Measurements from ENCODE around the gene ACOT11. TPM values are rescaled to one million over a fixed set of nuclear protein-coding genes. Genes with fewer than 3 reads are reported as not detected.

ACOT11 gene
- total RNA-seq, 4 donors from 2014 or later: 41.3 to 200 (median 119) TPM

DNA sequence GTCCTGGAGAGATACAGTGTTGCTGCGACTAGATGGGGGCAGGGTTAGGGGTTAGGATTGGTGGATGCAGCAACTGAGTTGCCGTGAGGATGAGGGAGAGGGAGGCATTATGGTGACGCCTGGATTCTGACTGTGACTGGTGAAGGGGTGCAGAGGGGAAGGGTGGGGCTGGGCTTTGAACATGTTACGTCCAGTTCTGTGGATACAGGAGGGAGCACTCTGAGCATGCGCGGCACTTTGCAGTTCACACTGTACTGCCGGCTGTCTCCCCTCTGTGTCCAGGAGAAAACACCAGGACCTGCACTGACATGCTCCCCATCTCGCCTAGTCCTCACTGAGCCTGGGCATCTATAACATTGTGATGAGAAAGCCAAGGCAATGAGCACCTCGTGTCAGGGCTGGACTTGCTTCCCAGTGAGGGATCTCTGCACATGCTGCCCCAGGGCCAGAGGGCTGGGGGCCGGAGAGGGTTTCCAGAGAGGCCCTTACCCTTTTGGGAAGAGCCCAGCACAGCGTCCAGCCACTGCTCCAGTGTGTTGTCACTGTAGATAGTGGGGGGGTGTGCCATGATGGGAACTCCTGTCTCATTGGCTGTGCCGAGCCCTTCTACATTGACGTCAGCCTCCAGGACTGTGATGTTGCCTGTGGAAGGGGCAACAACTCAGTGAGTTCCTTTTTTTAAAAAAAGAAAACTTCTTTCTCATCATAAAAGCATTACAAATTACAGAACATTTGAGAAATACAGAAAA is 67.7 kb downstream of the ACOT11 start:
- DNase-seq: peak in 2 of 3 donors; percentile 23 to 46
- H3K4me3 ChIP-seq: peak overlapping the region in 1 of 4 donors; percentile 19
- H3K27ac ChIP-seq: no peak overlapping the region

DNA sequence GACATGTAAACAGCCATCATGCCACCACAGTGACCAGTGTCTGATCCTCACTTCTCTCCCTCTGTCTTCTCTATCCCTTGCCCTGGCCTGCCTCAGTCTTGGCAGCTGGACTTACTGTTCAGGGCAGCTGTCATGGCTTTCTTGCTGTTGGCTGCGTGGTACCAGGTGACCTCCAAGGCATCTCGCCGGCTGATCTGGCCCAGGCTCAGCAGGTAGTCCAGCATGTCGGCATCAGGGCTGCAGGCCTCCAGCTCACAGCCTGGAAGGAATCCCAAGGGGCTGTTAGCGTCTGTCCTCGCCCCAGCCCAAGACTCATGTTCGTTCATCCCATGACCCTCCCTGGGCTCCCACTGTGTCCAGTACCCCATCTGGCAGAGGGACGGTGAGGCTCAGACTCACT is 71.7 kb downstream of the ACOT11 start:
- no peaks in the 10 kb centered on the region for H3K9me3 ChIP-seq
- no peak overlapping the region for H3K27ac ChIP-seq
- TF ChIP-seq, protein P1, sequence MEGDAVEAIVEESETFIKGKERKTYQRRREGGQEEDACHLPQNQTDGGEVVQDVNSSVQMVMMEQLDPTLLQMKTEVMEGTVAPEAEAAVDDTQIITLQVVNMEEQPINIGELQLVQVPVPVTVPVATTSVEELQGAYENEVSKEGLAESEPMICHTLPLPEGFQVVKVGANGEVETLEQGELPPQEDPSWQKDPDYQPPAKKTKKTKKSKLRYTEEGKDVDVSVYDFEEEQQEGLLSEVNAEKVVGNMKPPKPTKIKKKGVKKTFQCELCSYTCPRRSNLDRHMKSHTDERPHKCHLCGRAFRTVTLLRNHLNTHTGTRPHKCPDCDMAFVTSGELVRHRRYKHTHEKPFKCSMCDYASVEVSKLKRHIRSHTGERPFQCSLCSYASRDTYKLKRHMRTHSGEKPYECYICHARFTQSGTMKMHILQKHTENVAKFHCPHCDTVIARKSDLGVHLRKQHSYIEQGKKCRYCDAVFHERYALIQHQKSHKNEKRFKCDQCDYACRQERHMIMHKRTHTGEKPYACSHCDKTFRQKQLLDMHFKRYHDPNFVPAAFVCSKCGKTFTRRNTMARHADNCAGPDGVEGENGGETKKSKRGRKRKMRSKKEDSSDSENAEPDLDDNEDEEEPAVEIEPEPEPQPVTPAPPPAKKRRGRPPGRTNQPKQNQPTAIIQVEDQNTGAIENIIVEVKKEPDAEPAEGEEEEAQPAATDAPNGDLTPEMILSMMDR (IDR thresholded peaks at IDR 0.05): no peak
- TF ChIP-seq POLR2A (IDR thresholded peaks at IDR 0.05): no peak
- H3K4me3 ChIP-seq: no peak overlapping the region
- H3K4me1 ChIP-seq: peaks cover 0 to 15% (median 0%) of the 10 kb centered on the region in 4 donors
- H3K27me3 ChIP-seq: no peaks in the 10 kb centered on the region
- H3K36me3 ChIP-seq: peaks cover 0 to 12% (median 0%) of the 10 kb centered on the region in 3 donors
- DNase-seq: peak in 1 of 3 donors; percentile 29

More for the DNA sequence above, 67.7 kb downstream of the ACOT11 start:
- Histone ChIP-seq H3K36me3 (peaks cover 0 to 12% (median 0%) of the 10 kb centered on the region in 3 donors), H3K27me3 (no peaks in the 10 kb centered on the region), H3K9me3 (no peaks in the 10 kb centered on the region), H3K4me1 (peaks cover 0 to 10% (median 0%) of the 10 kb centered on the region in 4 donors)
- no peak for TF ChIP-seq POLR2A (IDR thresholded peaks at IDR 0.05)
- TF ChIP-seq, protein P1 (IDR thresholded peaks at IDR 0.05): no peak

DNA sequence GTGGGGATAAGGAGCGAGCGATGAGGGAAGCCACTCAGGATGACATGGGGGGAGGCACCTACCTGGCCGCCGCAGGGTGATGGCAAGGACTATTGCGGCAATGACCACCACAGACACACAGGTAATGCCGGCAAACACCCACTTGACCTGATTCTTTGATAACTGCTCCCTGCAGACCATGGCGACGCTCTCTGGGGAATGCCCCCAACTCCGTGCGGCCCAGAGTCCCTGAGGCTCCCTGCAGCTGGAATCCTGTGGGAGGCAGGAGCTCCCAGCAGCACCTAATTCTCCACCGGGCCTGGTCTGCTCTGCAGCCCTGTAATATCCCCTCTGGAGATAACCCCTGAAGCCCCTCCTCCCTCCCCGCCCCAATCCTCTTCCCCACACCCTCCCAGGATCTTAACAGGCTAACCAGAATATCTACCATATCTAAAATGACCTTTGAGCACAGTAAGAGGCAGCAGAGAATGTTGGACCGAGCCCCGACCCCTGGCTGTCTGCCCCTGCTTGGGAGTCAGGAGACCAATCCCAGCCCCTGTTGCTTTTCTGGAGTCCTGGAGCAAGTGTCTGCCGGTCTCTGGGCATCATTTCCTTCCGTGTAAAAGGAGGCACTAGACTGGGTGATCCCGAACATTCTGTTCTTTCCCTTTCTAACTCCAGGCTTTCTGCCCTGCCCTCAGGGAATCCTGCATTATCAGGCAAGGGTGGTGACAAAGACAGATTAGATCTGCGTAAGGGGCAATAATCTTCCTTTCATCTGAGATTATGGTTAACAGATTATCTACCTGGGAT is 75.4 kb downstream of the ACOT11 start, which contains the start of gene FAM151A:
Gene FAM151A, minus strand, starts transcription at position 310 of the 792 bp plus-strand sequence. Its CDS starts 130 bp downstream, at position 180.
- Histone ChIP-seq H3K27ac (peak within 1 kb of the TSS in 3 of 4 donors; percentile 59 to 86 (median 80)), H3K4me3 (peak within 1 kb of the TSS in 1 of 4 donors; percentile 29), H3K4me1 (peaks cover 0 to 10% (median 0%) of the 10 kb centered on the region in 4 donors), H3K9me3 (no peaks in the 10 kb centered on the region), H3K27me3 (no peaks in the 10 kb centered on the region), H3K36me3 (peaks cover 0 to 1% (median 0%) of the 10 kb centered on the region in 3 donors)
- peak in 2 of 3 donors; percentile 68 to 82 for DNase-seq
- TF ChIP-seq, protein P1 (IDR thresholded peaks at IDR 0.05): no peak
- peak in 1 of 2 donors; percentile 36 for TF ChIP-seq POLR2A (IDR thresholded peaks at IDR 0.05)

DNA sequence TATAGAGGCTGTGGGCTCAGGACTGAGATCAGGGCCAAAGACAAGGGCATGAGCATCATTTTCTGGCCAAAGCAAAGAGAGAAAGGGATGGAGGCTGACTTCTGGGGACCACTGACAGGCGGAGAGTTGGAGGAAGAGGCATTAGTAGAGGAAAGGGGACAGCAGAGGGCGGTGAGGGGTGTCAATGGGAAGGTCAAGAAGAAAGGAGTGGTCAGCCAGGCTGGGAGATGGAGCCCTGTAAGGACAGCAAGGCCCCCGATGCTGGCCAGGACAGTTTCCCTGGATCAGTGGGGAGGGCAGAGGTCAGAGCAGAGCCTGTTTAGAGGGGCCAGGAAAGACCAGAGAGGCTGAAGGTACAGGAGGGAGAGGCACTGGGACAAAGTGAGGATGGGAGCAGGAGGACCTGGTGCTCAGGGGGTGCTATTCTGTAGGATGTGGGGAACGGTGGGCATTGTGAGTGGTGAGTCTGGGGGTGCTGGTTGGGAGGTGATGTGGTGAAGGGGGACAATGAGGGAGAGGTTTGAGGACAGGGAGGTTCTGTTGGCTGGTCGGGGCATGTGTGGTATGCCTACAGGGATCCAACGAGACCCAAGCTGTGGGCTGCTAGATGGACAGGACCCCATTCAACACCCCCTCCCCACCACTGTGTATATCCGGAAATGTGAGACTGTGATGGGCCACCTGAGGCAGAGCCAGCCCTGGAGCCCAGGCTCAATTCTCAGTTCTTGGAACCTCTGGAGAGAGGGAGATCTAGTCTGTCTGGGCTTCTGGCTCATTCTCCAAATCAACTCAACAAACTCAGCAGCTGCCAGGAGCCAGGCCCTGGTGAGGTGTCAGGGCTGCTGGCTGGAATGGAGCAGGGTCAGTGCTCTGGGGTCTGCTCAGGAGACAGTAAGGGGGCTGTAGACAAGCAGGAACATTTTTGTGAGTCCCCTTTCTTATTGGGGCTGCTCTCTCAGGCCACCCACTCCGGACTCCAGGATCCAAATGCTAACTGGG is 76.7 kb downstream of the ACOT11 start:
- peaks cover 0 to 10% (median 0%) of the 10 kb centered on the region in 4 donors for H3K4me1 ChIP-seq
- H3K27ac ChIP-seq: peak overlapping the region in 3 of 4 donors; percentile 46 to 86 (median 80)
- H3K36me3 ChIP-seq: no peaks in the 10 kb centered on the region
- H3K9me3 ChIP-seq: no peaks in the 10 kb centered on the region
- DNase-seq: peak in 1 of 3 donors; percentile 19
- TF ChIP-seq, protein P1 (IDR thresholded peaks at IDR 0.05): no peak
- no peak for TF ChIP-seq POLR2A (IDR thresholded peaks at IDR 0.05)
- H3K27me3 ChIP-seq: no peaks in the 10 kb centered on the region
- no peak overlapping the region for H3K4me3 ChIP-seq
